NK-92 (cell line): ENCODE data around the gene PCDH9.

Experiments
- DNase-seq: peaks from one replicate; lab custom pipeline; 2025; ENCODE audit not compliant: unreplicated experiment; lab: John Stamatoyannopoulos, UW

Gene PCDH9

DNA sequence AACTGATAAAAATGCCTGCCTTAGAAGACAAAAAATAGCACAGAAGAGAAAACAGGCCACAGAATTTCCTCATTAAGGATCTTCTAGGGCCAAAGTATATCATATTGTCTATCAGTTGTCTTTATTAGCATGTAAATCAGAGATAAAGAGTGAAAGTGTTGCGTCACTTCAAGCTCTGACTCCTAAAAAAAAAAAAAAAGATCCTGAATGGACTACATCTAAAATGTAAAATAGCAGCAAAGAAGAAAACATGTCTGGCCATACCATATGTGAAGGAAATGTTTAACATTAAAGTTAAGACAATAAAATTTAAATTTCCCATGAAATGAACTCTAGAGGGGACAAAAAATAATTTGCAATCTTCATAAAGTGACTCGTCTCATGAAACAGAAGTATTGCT lies 237.4 kb downstream of the PCDH9 start:
- DNase-seq = no peak

DNA sequence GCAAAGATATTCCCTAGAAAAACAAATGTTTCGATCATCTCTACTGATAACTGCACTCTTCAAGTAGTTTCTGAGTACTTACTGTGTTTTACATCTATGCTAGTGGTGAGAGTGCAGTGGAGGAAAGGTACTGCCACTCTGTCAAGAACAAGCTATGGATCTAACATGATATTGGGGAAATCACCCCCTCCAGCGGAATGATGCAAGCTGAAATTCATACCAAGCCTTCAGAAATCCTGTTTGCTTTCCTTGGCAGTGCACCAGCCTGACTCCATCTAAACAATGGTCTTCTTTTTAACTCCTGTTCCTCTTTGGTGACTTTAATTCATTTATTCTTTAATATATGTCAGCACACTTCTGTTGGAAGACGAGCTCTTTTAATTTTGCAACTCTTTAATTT lies 238.0 kb downstream of the PCDH9 start:
- DNase-seq = no peak

DNA sequence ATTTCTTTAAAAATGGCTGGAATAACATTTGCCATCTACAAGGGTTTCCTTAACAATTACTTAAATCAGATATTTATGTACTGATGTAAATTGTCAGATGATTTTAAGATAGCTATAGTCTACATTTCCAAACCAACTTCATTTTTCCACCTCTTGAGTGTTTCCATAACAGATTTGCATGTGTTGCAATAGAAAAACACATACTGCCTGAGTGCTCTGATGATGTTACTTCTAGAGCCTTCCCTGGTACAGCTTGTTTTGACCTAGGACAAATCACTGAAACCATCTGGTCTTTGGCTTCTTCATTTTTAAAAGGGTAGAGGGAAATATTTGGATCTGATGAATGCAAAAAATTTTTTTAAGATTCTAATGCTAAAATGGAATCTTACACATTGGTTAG lies 245.9 kb downstream of the PCDH9 start:
- DNase-seq = no peak

DNA sequence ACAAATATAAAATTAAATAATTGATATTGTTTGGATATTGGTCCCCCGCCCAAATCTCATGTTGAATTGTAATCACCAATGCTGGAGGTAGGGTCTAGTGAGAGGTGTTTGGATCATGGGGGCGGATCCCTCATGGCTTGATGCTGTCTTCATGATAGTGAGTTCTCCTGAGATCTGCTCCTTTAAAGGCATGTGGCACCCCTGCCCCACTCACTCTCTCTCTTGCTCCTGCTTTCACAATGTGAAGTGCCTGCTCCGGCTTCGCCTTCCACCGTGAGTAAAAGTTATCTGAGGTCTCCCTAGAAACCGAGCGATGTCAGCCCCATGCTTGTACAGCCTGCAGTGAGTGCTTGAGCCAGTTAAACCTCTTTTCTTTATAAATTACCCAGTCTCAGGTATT lies 248.2 kb downstream of the PCDH9 start:
- DNase-seq = no peak

DNA sequence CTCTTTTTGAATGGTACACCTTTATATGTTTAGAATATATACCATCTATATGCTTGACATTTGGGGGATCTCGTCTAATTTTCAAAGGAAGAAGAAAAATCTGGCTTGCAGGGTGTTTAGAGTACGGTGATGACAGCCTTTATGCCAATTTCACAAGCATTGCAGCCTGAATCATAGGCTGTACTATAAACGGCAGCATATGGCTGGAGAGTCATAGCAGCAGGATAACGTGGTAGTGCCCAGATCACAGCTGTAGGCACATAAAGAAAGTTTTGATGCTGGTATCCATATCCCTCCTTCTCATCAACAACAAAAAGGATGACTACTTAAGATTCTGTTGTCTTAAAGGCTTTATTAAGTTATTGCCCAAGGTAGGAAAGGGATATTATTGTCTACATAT lies 253.0 kb downstream of the PCDH9 start:
- no peak for DNase-seq

DNA sequence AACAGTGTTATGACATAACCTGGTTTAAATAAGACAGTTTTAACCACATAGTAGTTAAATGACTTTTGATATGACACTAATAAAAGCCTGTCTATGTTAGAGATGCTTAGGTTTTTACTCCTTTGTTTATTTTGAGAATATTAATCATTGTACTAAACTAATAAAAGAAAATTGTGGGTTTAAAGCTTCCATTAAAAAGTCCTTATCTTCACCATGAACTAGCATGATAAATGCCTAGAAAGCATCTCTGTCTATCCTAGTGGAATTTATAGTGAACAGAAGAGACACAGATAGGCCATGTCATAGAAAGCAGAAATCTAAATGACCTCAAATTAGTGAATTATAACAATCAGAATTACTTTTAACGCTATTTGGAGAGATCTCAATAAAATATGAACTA lies 255.2 kb downstream of the PCDH9 start:
- DNase-seq = no peak

DNA sequence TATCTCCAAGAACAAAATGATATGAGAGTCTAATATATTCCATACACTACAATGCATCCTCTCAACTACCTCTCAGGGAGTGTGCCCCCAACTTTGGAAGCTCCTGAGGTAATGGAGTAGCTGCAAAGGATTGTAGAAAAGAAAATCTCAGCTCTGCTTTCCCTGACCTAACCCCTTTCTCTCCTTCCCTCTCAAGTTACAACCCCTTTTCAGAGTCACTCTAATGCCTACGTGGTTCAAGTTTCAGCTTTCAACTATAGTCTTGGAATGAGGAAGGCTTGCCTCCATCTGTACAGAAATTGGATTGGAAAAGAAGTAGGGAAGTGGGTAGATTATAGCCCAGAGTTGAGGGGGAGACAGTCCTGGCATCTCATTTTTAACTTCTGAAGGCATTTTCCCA lies 256.0 kb downstream of the PCDH9 start:
- DNase-seq = no peak

DNA sequence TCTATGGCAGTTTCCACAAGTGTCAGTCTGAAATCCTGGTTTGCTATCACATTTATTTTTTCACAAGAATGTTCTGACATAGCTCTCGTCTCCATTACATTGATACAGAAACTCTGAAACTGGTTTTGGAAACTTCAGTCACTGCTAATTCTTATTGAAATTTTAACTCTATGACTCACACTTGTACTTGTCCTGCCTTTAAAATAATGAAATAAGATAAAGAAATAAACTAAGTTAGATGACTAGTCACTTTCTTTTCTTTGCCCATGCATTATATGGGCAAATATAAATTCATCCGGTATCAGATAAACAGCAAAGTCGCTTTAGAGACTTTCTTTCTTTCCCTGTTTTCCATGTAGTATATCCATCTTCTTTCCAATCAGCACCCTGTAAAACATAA lies 257.5 kb downstream of the PCDH9 start:
- DNase-seq = no peak

DNA sequence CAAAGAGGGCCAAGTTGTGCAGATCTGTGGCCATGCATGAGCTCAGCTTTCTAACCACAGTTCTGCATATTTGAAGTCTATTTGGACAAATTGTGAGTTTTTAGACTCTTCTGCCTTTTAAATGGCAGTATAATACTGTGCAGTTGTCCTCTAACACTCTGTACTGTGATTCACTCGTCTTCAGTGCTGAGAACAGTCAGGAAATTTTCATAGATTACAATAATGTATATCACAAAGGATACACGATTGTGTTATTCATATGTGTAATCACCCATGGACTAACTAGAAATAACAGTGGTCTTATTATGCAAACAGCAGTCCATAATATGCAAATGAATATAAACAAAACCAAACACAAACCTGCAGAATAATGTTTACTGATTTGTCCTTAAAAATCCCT lies 259.1 kb downstream of the PCDH9 start:
- DNase-seq = no peak

DNA sequence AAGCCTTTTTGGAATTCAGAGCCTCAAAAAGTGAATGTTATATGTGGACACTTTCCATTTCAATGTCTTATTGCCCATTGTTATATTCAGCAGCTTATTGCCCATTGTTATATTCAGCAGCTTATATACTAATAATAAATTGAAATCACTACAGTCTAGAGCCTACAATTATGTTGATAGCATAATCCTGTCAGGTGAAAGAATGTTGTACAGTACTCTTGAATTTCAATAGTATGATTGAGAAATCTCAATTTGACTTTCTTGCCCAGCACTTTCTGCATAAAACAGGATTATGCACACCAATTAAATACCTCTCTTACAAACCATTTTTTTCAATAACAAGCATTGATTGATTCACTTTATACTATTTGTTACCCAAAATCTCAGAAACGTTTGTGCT lies 260.8 kb downstream of the PCDH9 start:
- no peak for DNase-seq

DNA sequence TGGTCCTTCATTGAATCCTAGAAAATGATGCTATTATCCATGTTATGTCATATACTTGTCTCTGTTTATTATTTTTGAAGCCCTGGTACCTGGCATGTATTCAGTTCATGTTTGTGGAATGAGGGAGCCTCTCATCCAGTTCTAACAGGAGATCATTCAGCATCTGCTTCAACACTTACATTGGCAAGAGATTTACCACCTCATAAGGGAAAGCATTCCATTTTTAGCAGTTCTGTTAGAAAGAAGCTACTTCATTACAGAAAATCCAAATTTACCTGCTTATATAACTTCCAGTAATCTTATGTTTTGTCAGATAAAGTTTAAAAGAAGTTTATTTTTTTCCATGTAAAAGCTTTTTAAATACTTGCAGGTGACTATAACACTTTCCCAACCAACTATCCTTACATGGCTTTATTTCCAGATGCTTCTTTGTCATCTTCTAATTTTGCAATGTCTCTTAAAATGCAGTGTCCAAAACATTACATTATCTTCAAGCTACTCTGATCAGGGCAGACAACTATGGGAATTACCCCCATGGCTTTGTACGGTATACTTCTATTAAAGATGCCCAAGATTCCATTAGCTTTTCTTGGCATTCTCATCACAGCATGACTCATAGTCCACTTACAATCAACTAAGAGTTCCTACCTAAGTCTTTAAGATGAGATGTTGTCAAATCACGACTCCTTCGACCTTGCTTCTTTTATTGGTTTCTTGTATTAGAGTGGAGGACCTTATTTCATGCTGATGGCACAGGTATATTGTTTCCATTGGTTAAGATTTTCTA lies 262.1 kb downstream of the PCDH9 start:
- DNase-seq = no peak

DNA sequence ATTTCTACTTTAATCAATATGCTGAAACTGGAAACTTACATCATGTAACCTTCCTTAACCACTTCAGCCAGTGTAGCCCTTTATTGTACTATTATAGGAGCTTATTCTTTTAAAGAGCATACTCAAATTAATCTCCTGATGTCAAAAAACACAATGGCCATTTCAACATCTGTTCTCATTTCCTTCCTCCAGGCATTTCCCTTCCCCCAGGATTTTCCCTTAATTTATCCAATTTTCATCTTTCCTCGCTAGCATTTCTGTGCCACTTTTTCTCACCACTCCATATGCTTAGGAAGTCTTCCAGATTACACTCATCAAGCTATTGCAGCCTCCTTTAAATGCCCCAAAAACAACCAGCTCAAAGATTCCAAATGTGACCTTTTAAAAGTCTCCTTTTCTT lies 265.0 kb downstream of the PCDH9 start:
- no peak for DNase-seq

DNA sequence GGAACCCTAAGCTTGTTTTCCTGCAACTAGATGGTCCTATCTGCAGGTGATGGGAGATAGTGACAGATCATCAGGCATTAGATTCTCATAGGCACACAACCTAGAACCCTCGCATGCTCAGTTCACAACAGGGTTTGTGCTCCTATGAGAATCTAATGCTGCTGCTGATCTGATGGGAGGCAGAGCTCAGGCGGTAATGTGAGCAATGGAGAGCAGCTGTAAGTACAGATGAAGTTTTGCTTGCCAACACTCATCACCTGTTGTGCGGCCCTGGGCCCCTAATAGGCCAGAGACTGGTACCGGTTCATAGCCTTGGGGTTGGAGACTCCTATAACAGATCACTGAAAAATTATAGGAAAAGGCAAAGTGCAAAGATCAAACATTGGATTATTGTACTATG lies 267.2 kb downstream of the PCDH9 start:
- DNase-seq = no peak

DNA sequence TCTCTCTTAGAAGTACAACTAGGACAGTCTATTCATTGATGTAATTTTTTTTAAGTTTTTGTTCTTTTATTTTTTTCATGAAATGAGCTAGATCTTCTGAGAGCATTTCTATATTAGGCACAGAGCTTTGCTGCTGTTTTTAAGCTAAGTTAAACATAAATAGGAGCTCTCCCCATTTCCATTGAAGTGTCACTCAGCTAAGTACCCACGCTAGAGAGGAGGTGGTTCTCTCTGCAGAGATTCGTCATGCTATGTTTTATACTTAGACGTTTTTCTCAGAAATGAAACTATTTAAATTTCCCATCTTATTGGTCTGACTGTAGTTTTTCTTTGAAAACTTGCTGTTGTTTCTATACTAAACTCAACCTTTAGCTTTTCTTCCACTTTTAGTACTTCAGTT lies 271.5 kb downstream of the PCDH9 start:
- DNase-seq = no peak

DNA sequence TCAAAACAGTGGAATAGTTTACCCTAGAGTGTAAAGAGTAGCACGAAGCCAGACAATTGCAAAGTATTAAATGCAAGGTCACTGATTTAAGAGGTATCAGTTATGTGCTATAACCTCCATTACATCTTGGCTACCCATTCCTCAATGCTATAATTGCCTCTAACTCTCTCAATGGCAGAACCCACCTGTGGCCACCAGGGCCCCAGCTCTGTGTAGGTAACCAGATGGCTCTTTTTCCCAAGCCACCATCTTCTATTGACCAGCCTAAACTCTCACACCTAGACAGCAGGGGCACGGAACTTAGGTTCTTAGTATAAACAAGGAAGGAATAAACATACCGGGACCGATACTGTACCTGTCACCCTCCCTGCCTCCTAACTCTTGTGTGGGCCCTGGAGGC lies 277.6 kb downstream of the PCDH9 start:
- DNase-seq = no peak

DNA sequence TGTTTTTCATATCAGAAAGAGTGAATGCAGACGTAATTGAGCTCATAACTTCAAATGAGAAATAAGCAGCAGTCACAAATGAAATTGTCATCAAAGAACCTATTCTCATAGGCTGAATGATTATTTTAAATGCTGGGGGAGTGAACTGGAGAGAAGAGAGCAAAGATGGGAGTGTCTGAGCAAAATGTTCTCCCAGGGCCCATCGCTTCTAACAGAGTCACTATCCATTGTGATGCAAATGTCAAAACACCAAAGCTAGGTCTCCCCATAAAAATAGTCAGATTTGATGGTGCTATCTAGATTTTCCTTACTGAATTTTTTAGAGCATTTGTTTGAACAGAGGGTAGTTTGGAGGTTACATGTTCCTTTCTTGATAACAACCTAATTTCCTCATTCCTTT lies 278.7 kb downstream of the PCDH9 start:
- no peak for DNase-seq

DNA sequence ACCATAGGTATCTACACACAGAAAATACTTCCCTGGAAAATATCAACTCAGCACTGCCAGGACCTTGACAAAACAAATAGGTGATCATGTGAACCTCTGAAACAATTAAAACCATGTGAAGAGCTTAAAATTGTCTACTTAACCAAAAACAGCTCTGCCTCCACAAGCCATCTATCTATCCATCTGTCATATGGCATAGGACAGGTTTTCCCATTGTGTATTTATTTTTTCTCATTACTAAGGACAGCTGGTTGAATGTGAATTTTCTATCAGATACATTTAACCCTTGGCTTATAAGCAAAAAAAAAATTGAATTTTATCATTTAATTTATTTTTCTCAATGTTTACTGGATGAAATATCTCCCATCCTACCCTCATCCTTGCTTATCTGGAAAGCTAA lies 279.5 kb downstream of the PCDH9 start:
- DNase-seq = no peak

DNA sequence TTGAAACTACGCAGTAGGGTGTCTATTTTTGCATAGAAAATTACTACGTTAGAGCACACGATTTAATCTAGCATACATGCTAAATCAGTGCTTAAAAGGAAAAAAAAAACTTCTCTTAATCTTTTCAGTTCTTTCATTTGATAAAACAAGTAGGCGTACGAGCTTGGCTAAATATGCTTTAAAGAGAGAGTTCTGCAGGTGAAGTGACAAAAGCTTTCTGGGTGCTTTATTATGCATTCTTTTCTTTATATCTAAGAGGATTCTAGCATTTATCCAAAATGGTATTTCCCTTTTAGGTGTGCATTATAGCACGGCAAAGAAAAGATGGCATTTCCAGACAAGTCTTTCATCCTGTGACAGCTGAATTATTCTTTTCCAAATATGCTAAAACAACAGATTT lies 281.2 kb downstream of the PCDH9 start:
- no peak for DNase-seq

DNA sequence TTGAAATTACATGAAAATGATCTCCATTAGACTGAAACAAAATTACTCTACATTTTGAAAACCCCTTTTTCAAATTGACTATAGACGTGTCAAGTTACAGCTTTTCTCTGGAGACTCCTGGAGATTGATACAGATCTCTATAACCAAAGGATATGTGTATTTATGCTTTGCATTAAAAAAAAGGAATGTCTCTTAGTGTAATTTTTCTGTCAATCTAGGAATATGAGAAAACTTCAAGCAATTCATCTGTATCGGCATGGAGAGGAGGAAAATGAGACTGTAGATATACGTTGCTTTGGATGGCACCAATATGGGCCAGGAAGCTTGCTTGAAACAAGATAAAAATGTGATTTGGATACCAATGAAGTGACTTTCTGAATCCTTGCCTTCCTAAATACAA lies 286.6 kb downstream of the PCDH9 start:
- no peak for DNase-seq

DNA sequence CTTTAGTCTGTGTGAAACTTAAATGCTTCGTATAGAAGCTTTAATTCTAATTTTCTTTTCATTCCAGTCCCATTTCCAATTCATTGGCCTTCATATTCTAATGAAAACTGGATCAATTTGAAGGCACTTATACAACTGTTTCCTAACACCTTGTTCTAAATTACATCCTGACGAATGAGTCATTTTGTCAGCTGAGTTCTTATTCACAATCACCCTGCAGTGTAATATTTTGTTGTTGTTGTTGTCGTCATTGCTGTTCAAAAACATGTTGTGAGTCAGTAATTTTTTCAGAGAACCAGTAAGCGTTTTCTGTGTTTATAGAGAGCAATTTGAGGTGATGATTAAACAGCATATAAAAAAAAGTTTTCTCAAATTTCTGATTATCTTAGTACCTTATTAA lies 290.0 kb downstream of the PCDH9 start:
- no peak for DNase-seq

DNA sequence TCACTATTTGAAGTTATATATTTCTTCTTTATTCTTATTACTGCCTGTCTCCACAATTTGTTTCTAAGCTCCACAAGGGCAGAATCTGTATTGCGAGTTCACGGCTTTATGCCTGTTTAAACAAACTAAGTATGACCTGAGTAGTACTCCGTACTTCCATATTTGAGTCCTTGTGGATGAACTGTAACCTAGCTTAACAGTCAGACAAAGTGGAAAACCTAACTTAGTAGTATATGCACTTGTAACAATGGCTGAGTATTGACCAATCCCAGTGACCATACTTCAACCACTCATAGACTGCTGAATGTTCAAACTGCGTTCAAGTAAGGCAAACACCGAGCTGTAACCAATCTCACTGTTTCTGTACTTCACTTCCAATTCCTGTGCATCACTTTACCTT lies 292.7 kb downstream of the PCDH9 start:
- DNase-seq = no peak

DNA sequence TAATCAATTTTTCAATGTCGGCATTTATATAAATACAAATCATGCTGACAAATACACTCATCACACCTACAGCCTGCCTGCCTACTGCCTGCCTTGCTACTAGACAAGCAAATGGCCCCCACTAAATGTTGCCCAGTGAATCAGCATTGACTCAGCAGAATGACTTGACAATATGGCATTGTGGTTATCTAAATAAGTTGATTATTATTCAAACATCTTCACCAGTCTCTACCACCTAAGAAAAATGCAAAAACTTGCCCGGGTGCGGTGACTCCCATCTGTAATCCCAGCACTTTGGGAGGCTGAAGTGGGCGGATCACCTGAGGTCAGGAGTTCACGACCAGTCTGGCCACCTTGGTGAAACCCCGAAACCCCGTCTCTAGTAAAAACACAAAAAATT lies 296.1 kb downstream of the PCDH9 start:
- DNase-seq = no peak

DNA sequence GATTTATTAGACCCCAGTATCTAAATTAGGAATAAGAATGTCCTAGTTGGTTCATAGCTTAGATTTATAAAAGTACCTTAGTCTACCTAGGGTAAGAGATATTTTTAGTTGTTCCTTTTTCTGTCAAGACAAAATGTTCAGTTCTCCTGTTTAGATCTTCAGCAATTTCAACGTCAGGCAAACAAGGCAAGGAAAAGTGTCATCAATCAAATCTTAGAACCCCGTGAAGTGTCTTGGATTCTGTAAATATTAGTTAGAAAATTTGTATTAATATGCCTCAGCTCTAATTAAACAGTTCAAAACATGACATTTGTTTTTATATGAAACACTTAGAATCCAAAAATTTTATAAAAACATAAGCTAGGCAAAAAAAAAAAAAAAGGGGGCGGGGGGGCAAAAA lies 296.6 kb downstream of the PCDH9 start:
- DNase-seq = no peak

DNA sequence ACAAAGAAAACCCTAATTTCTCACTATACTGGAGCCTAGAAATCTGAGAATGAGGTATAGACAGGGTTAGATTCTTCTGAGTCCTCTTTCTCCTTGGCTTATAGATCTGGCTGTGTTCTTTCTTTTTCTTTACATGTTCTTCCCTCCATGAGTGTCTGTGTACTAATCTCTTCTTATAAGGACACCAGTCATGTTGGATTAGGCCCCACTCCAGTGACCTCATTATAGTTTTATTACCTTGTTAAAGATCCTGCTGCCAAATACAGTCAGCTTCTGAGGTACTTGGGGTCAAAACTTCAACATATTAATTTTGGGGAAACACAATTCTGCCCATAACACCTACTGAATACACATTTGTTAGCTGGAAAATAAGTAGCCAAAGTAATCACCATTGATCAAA lies 302.6 kb downstream of the PCDH9 start:
- no peak for DNase-seq
